SK-N-SH (cell line): ENCODE results near the gene SWAP70.

Source experiments
- CTCF ChIP-seq: fragments of 200-600 bp; sonication (generic); IDR thresholded peaks from 2 replicates; pipeline ENCODE4 v1.6.1; 2017; ENCODE audit warnings: antibody characterized with exemption, mild to moderate bottlenecking, moderate library complexity
- EP300 ChIP-seq, 2 experiments: IDR thresholded peaks; 2 replicates each; pipeline versions ENCODE4 v1.4.0 to v1.6.1; 2012; ENCODE audit warnings: borderline replicate concordance in 1 of 2, low read depth in 1 of 2, low read length in 1 of 2
- FOXM1 ChIP-seq: IDR thresholded peaks from 2 replicates; pipeline ENCODE4 v1.4.0; 2012; ENCODE audit warnings: low read depth, mild to moderate bottlenecking
- GATA2 ChIP-seq: sonication (generic); formaldehyde crosslinking; IDR thresholded peaks from 2 replicates; pipeline ENCODE4 v1.5.0; 2020; ENCODE audit warnings: mild to moderate bottlenecking, missing genetic modification reagents
- JUND ChIP-seq: IDR thresholded peaks from 2 replicates; pipeline ENCODE4 v1.4.0; 2012
- MAX ChIP-seq: IDR thresholded peaks from 2 replicates; pipeline ENCODE4 v1.4.0; 2012; ENCODE audit warnings: low read depth
- NFIC ChIP-seq: IDR thresholded peaks from 2 replicates; pipeline ENCODE4 v1.4.0; 2012; ENCODE audit warnings: borderline replicate concordance
- NRF1 ChIP-seq: IDR thresholded peaks from 2 replicates; pipeline ENCODE4 v1.6.1; 2012; ENCODE audit warnings: low read depth, mild to moderate bottlenecking, low read length
- POLR2AphosphoS5 ChIP-seq: IDR thresholded peaks from 2 replicates; pipeline ENCODE4 v1.6.1; 2012; ENCODE audit warnings: low read depth, low read length
- RAD21 ChIP-seq: IDR thresholded peaks from 2 replicates; pipeline ENCODE4 v1.6.1; 2012; ENCODE audit warnings: mild to moderate bottlenecking, low read length
- RXRA ChIP-seq: IDR thresholded peaks from 2 replicates; pipeline ENCODE4 v1.4.0; 2012; ENCODE audit warnings: low read depth, mild to moderate bottlenecking, borderline replicate concordance
- SMC3 ChIP-seq: IDR thresholded peaks from 2 replicates; pipeline ENCODE4 v1.6.1; 2012; ENCODE audit warnings: low read depth, low read length, improper control_type of control experiment
- TAF1 ChIP-seq: IDR thresholded peaks from 2 replicates; pipeline ENCODE4 v1.6.1; 2012; ENCODE audit warnings: low read depth, mild to moderate bottlenecking, low read length, moderate library complexity, borderline replicate concordance
- USF1 ChIP-seq: IDR thresholded peaks from 2 replicates; pipeline ENCODE4 v1.4.0; 2012; ENCODE audit warnings: low read depth, borderline replicate concordance

GRCh38 chr11:9777525-9777924 lies 113.6 kb downstream of the SWAP70 start:
- TF ChIP-seq CTCF (no peak), NFIC (no peak), POLR2AphosphoS5 (no peak), RAD21 (no peak), EP300 (IDR thresholded peaks at IDR 0.05; ENCODE audit: borderline replicate concordance in 1 of 2, low read depth in 1 of 2, low read length in 1 of 2) (no peak), USF1 (no peak), RXRA (no peak), GATA2 (CRISPR knock-in tag) (no peak), MAX (no peak), FOXM1 (no peak), NRF1 (no peak), SMC3 (no peak), TAF1 (no peak), JUND (no peak)
